ENCODE measurements around the gene PAQR7. TPM values are rescaled to one million over a fixed set of nuclear protein-coding genes. Genes with fewer than 3 reads are reported as not detected.

Gene PAQR7
- total RNA-seq, 4 donors from 2014 or later, result 6.6 to 18.3 (median 12.1) TPM

- WGBS, 2 donors, result 67 to 75% methylated on average over 1 of the region's 1 CpG
- intact Hi-C loops (cut with DNase I), result no loop called here
- H3K27ac ChIP-seq, result no peak overlapping the region
- peaks cover 16 to 66% (median 23%) of the 10 kb centered on the region in 3 donors for H3K4me1 ChIP-seq
- no peaks in the 10 kb centered on the region for H3K9me3 ChIP-seq
- TF ChIP-seq POLR2A (IDR thresholded peaks at IDR 0.05) (no peak), CTCF (IDR thresholded peaks at IDR 0.05) (no peak)
- H3K36me3 ChIP-seq, result peaks cover 0 to 36% (median 4%) of the 10 kb centered on the region in 3 donors
- DNase-seq, result no peak
- no peaks in the 10 kb centered on the region for H3K27me3 ChIP-seq
- H3K4me3 ChIP-seq, result no peak overlapping the region
Measured at GRCh38 chr1:25866288-25866687, 9.2 kb downstream of the PAQR7 start.

GRCh38 chr1:25864434-25864833 lies 11.1 kb downstream of the PAQR7 start:
- TF ChIP-seq CTCF (IDR thresholded peaks at IDR 0.05), result no peak
- TF ChIP-seq POLR2A (IDR thresholded peaks at IDR 0.05), result no peak
- H3K36me3 ChIP-seq, result peaks cover 0 to 24% (median 0%) of the 10 kb centered on the region in 3 donors
- H3K27me3 ChIP-seq, result no peaks in the 10 kb centered on the region
- H3K4me1 ChIP-seq, result peaks cover 12 to 67% (median 26%) of the 10 kb centered on the region in 3 donors
- no peak overlapping the region for H3K27ac ChIP-seq
- DNase-seq, result no peak
- H3K9me3 ChIP-seq, result no peaks in the 10 kb centered on the region
- WGBS, 2 donors, result 88% methylated on average over 3 of the region's 3 CpGs
- no peak overlapping the region for H3K4me3 ChIP-seq
- intact Hi-C loops (cut with DNase I), result no loop called here

GRCh38 chr1:25863486-25864262 lies 11.8 kb downstream of the PAQR7 start:
- TF ChIP-seq POLR2A (IDR thresholded peaks at IDR 0.05) (no peak), CTCF (IDR thresholded peaks at IDR 0.05) (peak in 3 of 6 experiments; percentile 25 to 52 (median 50))
- Histone ChIP-seq H3K4me3 (no peak overlapping the region), H3K4me1 (peaks cover 17 to 73% (median 26%) of the 10 kb centered on the region in 3 donors), H3K36me3 (peaks cover 0 to 17% (median 0%) of the 10 kb centered on the region in 3 donors), H3K27me3 (no peaks in the 10 kb centered on the region), H3K27ac (peak overlapping the region in 2 of 4 donors; percentile 49 to 62), H3K9me3 (no peaks in the 10 kb centered on the region)
- no peak for DNase-seq
- 63 to 73% methylated on average over 15 to 25 of the region's 25 CpGs for WGBS, 2 donors
- intact Hi-C loops (cut with DNase I), result no loop called here

GRCh38 chr1:25862785-25863485 lies 12.6 kb downstream of the PAQR7 start:
- Histone ChIP-seq H3K27me3 (no peaks in the 10 kb centered on the region), H3K4me3 (no peak overlapping the region), H3K9me3 (no peaks in the 10 kb centered on the region), H3K4me1 (peaks cover 17 to 73% (median 22%) of the 10 kb centered on the region in 3 donors), H3K27ac (peak overlapping the region in 2 of 4 donors; percentile 49 to 62), H3K36me3 (peaks cover 0 to 16% (median 0%) of the 10 kb centered on the region in 3 donors)
- no peak for DNase-seq
- 62 to 83% methylated on average over 17 to 19 of the region's 20 CpGs for WGBS, 2 donors
- TF ChIP-seq POLR2A (IDR thresholded peaks at IDR 0.05) (no peak), CTCF (IDR thresholded peaks at IDR 0.05) (no peak)
- intact Hi-C loops (cut with DNase I), result no loop called here

Data from esophagus squamous epithelium (tissue), 5 donors.